Amygdala (tissue), 56 donors: Measurements from ENCODE around the gene LIMK1.
A peak's percentile ranks its signal among the peaks of the same experiment; 100 is the strongest.
"Not testable (repeated sequence)": the region's sequence is repeated elsewhere in the genome, so short reads cannot be mapped to it uniquely, and the experiment has no call there.

Experiments used
- DNase-seq, 56 donors: peaks; one replicate each; lab custom pipeline; 2025; lab: John Stamatoyannopoulos, UW

Gene LIMK1

GRCh38 chr7:74083117-74083876, at the start of gene LIMK1:
Gene LIMK1 (plus strand): TSS chr7:74083804. CDS start chr7:74083991, 187 bp downstream.
- peak in 54 of 56 donors; percentile 22 to 87 (median 70) for DNase-seq

GRCh38 chr7:74037609-74038008, 46.0 kb upstream of the LIMK1 start:
- DNase-seq = no peak

DNA sequence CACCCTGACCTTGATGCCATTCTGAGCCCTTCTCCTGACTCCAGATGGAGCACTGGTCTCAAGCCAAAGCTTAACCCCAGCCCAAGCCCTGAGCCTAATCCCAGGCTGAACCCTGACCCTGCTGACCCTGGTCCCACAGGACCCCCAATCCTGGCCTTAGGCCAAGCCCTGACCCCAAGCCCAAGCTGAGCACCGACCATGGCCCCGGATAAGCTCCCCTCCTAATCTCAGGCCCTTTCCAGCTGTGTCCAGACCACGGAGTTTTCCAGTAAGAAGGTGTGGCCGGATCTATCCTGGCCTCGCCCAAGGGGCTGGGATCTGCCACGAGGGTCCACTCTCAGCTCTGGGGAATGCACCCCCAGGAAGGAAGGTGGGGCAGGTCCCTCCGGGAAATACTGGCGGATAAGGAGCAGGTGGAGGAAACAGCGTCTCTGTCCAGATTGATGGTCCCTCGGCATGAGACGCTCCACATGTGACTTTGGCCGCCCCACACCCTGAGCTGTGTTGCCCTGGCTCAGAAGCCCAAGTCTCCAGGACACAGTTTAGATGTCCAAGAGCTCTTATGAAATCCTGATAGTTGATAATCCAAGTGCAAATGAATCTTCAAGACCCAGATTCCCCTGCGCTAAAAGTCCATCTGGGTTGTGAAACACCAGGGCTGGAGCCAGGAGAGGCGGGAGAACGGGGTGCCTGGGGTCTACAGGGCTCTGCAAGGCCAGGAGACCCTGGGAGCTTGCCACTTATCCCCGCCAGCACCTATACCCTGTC, 45.2 kb upstream of the LIMK1 start:
- no peak for DNase-seq

- DNase-seq = peak in 5 of 56 donors; percentile 14 to 43 (median 29)
These were observed 44.3 kb upstream of the LIMK1 start for GRCh38 chr7:74039337-74039736.

- no peak for DNase-seq
These were observed 43.4 kb upstream of the LIMK1 start for GRCh38 chr7:74040101-74040790.

DNA sequence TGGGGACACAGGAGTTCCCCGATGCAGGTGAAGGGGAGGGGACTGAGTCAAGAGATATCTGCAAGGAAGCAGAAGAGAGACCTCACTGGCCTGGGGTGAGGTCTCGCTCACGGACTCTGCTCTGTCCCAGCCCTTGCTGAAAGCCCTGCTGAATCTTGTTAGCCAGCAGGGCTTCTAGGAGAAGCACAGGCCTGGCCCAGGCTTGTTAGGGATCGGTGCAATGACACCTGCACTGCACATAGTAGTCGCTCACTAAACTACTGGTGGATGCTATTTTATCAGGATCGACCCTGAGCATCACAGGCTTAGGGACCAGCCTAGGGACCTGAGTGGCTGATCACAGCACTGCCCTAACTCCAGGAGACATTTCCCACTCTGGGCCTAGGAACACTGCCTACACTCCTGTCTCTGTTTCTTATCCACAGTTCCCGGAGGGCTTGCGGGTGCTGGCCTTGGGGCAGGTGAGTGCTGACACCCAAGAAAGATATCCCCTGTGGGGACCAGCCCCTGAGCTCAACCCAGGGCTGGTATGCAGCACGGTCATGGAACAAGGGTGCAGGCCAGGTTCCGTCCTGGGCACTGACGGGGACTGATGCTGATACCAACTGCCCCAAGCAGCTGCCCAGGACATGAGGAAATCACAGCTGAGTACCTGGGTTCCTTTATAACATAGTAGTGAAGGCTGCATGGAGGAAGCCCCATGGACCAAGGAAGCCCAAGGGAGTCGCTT, 42.6 kb upstream of the LIMK1 start:
- no peak for DNase-seq

GRCh38 chr7:74042746-74043522, 40.7 kb upstream of the LIMK1 start:
- peak in 22 of 56 donors; percentile 16 to 79 (median 33) for DNase-seq

GRCh38 chr7:74043523-74043951, 40.1 kb upstream of the LIMK1 start:
- DNase-seq = no peak

GRCh38 chr7:74044366-74045350, 38.9 kb upstream of the LIMK1 start:
- peak in 34 of 56 donors; percentile 19 to 85 (median 48) for DNase-seq

DNA sequence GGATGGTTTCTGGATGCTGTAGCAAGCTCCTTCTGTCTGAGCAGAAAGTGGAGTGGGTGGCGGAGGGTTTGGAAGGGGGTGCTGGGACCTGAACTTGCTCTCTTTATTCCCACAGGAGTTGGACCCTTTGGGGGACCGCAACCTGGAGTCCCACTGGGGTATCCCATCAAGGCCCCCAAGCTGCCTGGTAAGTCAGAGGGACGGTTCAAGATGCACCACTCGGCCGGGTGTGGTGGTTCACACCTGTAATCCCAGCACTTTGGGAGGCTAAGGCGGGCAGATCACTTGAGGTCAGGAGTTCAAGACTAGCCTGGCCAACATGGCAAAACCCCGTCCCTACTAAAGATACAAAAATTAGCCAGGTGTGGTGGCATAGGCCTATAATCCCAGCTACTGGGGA, 37.0 kb upstream of the LIMK1 start:
- DNase-seq = not testable (repeated sequence)

GRCh38 chr7:74047804-74048380, 35.7 kb upstream of the LIMK1 start:
- no peak for DNase-seq

DNA sequence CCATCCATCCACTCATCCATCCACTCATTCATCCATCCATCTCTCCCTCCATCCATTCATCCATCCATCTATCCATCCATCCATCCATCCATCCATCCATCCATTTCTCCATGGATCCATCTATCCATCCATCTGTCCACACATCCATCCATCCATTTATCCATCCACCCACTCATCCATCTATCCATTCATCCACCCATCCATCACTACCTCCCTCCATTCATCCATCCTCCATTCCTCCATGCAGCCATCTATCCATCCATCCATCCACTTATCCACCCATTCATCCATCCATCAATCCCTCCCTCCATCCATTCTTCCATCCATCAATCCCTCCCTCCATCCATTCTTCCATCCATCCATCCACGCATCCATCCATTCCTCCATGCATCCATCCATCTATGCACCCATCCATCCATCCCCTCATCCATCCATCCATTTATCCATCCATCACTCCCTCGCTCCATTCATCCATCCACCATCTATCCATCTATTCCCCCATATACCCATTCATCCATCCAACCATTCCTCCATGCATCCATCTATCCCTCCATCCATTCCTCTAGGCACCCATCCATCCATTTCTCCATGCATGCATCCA, 34.5 kb upstream of the LIMK1 start:
- DNase-seq = no peak

DNA sequence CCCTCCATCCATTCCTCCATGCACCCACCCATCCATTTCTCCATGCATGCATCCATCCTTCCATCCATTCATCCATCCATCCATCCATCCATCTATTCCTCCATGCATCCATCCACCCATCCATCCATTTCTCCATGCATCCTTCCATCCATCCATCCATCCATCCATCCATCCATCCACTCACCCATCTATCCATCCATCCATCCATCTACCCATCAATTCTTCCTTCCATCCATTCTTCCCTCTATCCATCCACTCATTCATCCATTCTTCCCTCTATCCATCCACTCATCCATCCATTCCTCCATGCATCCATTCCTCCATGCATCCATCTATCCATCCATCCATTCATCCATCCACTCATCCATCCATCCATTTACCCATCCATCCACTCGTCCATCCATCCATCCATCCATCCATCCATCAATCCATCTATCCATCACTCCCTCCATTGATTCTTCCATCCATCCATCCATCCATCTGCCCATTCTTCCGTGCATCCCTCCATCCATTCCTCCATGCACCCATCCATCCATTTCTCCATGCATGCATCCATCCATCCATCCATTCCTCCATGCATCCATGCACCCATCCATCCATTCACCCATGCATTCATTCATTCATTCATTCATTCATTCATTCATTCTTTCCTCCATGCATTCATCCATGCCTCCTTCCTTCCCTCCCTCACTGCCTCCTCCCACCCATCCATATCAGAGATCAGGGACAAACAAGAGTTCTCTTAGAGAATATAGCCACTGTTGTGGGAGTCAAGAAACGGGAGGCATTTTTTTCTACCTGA, 33.4 kb upstream of the LIMK1 start:
- DNase-seq = no peak

- DNase-seq = no peak
These were observed 32.4 kb upstream of the LIMK1 start for GRCh38 chr7:74051193-74051592.

DNA sequence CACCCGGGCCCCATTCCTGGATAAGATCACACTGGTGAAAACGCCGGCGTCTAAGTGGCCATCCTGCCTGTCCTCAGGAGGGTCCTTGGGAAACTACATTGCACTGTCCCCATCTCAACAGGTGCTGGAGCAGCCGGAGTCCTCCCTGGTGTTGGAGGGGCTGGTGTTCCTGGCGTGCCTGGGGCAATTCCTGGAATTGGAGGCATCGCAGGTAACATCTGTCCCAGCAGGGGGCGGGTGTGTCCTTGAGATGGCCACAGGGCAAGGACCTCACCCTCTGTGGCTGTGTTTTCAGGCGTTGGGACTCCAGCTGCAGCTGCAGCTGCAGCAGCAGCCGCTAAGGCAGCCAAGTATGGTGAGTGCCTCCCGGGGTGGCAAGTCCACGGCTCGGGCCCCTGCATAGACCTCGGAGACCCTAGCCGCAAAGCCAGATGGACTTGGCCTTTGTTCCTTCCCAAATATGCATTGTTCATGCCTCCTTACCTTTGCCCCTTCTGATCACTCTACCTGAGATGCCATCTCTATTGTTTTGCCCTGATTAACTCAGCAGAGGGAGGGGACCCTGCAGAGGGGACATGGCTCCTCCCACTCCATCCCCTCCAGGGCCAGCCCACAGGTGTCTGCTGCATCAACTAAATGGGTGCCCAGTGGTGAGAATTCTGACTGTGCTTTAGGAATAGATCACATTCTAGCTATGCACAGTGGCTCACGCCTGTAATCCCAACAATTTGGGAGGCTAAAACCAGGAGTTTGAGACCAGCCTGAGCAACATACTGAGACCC, 31.8 kb upstream of the LIMK1 start:
- no peak for DNase-seq

DNA sequence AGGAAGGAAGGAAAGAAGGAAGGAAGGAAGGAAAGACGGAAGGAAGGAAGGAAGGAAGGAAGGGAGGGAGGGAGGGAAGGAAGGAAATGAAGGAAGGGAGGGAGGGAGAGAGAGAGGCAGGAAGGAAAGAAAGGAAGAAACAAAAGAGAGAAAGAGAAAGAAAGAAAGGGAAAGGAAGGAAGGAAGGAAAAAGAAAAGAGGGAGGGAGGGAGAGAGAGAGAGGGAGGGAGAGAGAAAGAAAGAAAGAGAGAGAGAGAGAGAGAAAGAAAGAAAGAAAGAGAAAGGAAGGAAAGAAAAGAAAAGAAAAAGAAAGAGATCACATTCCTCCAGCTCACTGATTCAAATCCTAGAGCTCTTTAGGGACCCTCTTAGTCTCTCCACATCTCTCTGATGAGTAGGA, 31.0 kb upstream of the LIMK1 start:
- no peak for DNase-seq
